Motor neuron (in vitro differentiated cells): ENCODE results near the gene AP5S1. TPM values are rescaled to one million over a fixed set of nuclear protein-coding genes. Genes with fewer than 3 reads are reported as not detected.

Source experiments
- total RNA-seq, 8 experiments: library from RNA; unstranded; fragments of 300-600 nt; gene quantifications; 2 replicates each; pipeline versions ENCODE4 v1.2.3 to v1.2.4, GENCODE V29; 2022

AP5S1 gene
- total RNA-seq, 8 experiments from 2014 or later: 2.6 to 21.1 (median 10.4) TPM

Other genes with a start within 250 kb of the AP5S1 start
- gene GFRA4, start 157.1 kb upstream of the AP5S1 start, total RNA-seq: under 1 TPM in 1 of 8 experiments, not detected in 7; 0.14 TPM
- gene ADAM33, start 138.5 kb upstream of the AP5S1 start, total RNA-seq: 10 to 100 TPM in 2 of 8 experiments, 1 to 10 TPM in 2, under 1 TPM in 3, not detected in 1; 0.17 to 62.3 (median 1.2) TPM
- under 1 TPM; 0.07 to 0.66 (median 0.31) TPM for gene SIGLEC1, start 107.9 kb upstream of the AP5S1 start, total RNA-seq
- gene HSPA12B, start 87.9 kb upstream of the AP5S1 start, total RNA-seq: 10 to 100 TPM in 1 of 8 experiments, 1 to 10 TPM in 1, under 1 TPM in 6; 0.23 to 16.4 (median 0.53) TPM
- gene ADISSP, start 52.8 kb upstream of the AP5S1 start, total RNA-seq: 10 to 100 TPM; 18.1 to 60.6 (median 35.5) TPM
- 10 to 100 TPM in 1 of 8 experiments, 1 to 10 TPM in 1, under 1 TPM in 5, not detected in 1; 0.15 to 25.5 (median 0.71) TPM for gene SPEF1, start 39.1 kb upstream of the AP5S1 start, total RNA-seq
- 10 to 100 TPM; 18.1 to 69.4 (median 53.1) TPM for gene CENPB, start 33.8 kb upstream of the AP5S1 start, total RNA-seq
- gene CDC25B, start 24.2 kb upstream of the AP5S1 start, total RNA-seq: 100 to 1,000 TPM in 1 of 8 experiments, 10 to 100 TPM in 4, 1 to 10 TPM in 3; 8.0 to 166 (median 22.8) TPM
- 10 to 100 TPM in 5 of 8 experiments, 1 to 10 TPM in 3; 5.9 to 38.8 (median 15.5) TPM for gene MAVS, start 26.3 kb downstream of the AP5S1 start, total RNA-seq
- 10 to 100 TPM; 16.7 to 48.4 (median 33.5) TPM for gene PANK2, start 68.8 kb downstream of the AP5S1 start, total RNA-seq
- gene RNF24, start 195.0 kb downstream of the AP5S1 start, total RNA-seq: 10 to 100 TPM in 7 of 8 experiments, 1 to 10 TPM in 1; 9.3 to 28.8 (median 15.5) TPM